Kidney (tissue), 14 donors: Measurements from ENCODE around the gene PNPLA6. TPM values are rescaled to one million over a fixed set of nuclear protein-coding genes. Genes with fewer than 3 reads are reported as not detected.
A peak's percentile ranks its signal among the peaks of the same experiment; 100 is the strongest.

ENCODE experiments used
- DNase-seq, 5 donors: peaks; one replicate each; pipeline ENCODE4 v3.0.0-alpha.2; 2013 to 2020
- FAIRE-seq: peaks from 2 replicates; lab custom pipeline; 2012; peaks lifted over from hg19 to GRCh38; lab: Jason Lieb, UNC
- H3K27ac ChIP-seq, 2 donors: one replicate each; pipeline ENCODE4 v1.7.0; 2013; ENCODE audit warnings: low read depth in 2 of 2, low read length in 2 of 2, inconsistent platforms in 1 of 2
- H3K27me3 ChIP-seq: one replicate; pipeline ENCODE4 v1.7.1; 2013; ENCODE audit warnings: low read length, inconsistent platforms; ENCODE audit not compliant: control insufficient read depth, insufficient read depth
- H3K36me3 ChIP-seq, 3 donors: one replicate each; pipeline versions ENCODE4 v1.7.0 to v1.7.1; 2013; ENCODE audit warnings: low read length in 3 of 3, control low read depth in 1 of 3, inconsistent platforms in 1 of 3; ENCODE audit not compliant: insufficient read depth in 3 of 3, control insufficient read depth in 2 of 3
- H3K4me1 ChIP-seq, 3 donors: one replicate each; pipeline versions ENCODE4 v1.7.0 to v1.7.1; 2013; ENCODE audit warnings: low read length in 3 of 3, inconsistent platforms in 1 of 3, low read depth in 1 of 3; ENCODE audit not compliant: control insufficient read depth in 2 of 3, insufficient read depth in 2 of 3
- H3K4me3 ChIP-seq, 3 donors: one replicate each; pipeline versions ENCODE4 v1.7.0 to v1.8.1; 2013; ENCODE audit warnings: low read length in 3 of 3, control low read depth in 1 of 3, inconsistent platforms in 1 of 3
- H3K9ac ChIP-seq, 3 donors: one replicate each; pipeline versions ENCODE4 v1.7.0 to v1.7.1; 2013; ENCODE audit warnings: low read length in 3 of 3, control low read depth in 1 of 3, inconsistent platforms in 1 of 3
- H3K9me3 ChIP-seq, 3 donors: one replicate each; pipeline versions ENCODE4 v1.7.0 to v1.7.1; 2013; ENCODE audit warnings: low read length in 3 of 3, control low read depth in 1 of 3, inconsistent platforms in 1 of 3; ENCODE audit not compliant: control insufficient read depth in 2 of 3, insufficient read depth in 1 of 3
- intact Hi-C: fragments of 100-400 bp; cut with DNase I; formaldehyde crosslinking; loops from one replicate; pipeline ENCODE4 v1.11.1; 2022
- polyA plus RNA-seq: library from polyadenylated mRNA; stranded (reverse); fragments of 350-450 nt; fragmentation: Illumina TruSeq; extraction: RNeasy Lipid Tissue Mini Kit (QIAGEN cat#74804); gene quantifications from one replicate; pipeline ENCODE4 v1.2.3, GENCODE V29; 2014; ENCODE audit warnings: low read depth, low replicate concordance; ENCODE audit not compliant: insufficient read depth
- total RNA-seq: library from RNA; stranded (reverse); fragmentation: NEBNext Ultra II Directional; extraction: Animal tissue kit (Norgen Biotek cat#: 25700); gene quantifications from one replicate; pipeline ENCODE4 v1.2.1, GENCODE V29; 2021
- TF ChIP-seq, protein P1 (sequence below): IDR thresholded peaks from 3 replicates; pipeline ENCODE4 v1.5.1; 2012; ENCODE audit warnings: mild to moderate bottlenecking, moderate library complexity, borderline replicate concordance; ENCODE audit not compliant: insufficient read depth; ENCODE audit errors: extremely low read depth
- donor health status: control.
- donor health status: control.
- donor health status: control.
- donor health status: control.
- donor health status: control.
- donor health status: DM: yes; HTN: yes; CAD: no.
- donor health status: Normal renal cell carcinoma (clear cell type).

PNPLA6 gene
- total and polyA plus RNA-seq, 2 donors from 2014 or later = 80.9 to 101 TPM

DNA sequence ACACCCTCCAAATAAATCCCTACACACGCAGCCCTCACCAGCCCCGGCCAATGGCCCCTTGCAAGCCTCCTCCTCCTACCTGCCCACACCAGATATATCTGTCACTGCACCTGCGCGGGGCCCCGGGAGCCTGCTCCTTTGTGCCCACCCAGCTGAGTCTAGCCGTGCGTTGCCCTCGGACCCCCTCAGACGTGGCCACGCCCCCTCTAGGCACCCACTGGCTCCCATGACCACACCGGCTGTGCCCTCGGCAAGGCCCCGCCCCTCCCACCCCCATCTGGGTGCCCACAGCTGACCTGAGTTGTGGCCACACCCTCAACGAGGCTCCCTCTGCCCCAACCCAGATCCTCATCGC is 6.3 kb upstream of the PNPLA6 start:
- Histone ChIP-seq H3K4me1 (peaks cover 0 to 4% (median 0%) of the 10 kb centered on the region in 3 donors), H3K36me3 (peaks cover 0 to 8% (median 2%) of the 10 kb centered on the region in 3 donors), H3K9ac (no peak overlapping the region), H3K9me3 (no peaks in the 10 kb centered on the region), H3K27me3 (no peaks in the 10 kb centered on the region), H3K4me3 (no peak overlapping the region), H3K27ac (no peak overlapping the region)
- intact Hi-C loops = no loop called here
- FAIRE-seq (no peak), DNase-seq (peak in 1 of 5 donors; percentile 73)
- TF ChIP-seq, protein P1, sequence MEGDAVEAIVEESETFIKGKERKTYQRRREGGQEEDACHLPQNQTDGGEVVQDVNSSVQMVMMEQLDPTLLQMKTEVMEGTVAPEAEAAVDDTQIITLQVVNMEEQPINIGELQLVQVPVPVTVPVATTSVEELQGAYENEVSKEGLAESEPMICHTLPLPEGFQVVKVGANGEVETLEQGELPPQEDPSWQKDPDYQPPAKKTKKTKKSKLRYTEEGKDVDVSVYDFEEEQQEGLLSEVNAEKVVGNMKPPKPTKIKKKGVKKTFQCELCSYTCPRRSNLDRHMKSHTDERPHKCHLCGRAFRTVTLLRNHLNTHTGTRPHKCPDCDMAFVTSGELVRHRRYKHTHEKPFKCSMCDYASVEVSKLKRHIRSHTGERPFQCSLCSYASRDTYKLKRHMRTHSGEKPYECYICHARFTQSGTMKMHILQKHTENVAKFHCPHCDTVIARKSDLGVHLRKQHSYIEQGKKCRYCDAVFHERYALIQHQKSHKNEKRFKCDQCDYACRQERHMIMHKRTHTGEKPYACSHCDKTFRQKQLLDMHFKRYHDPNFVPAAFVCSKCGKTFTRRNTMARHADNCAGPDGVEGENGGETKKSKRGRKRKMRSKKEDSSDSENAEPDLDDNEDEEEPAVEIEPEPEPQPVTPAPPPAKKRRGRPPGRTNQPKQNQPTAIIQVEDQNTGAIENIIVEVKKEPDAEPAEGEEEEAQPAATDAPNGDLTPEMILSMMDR = no peak

- intact Hi-C loops = no loop called here
- DNase-seq (peak in 1 of 5 donors; percentile 74), FAIRE-seq (no peak)
- Histone ChIP-seq H3K36me3 (peaks cover 0 to 8% (median 2%) of the 10 kb centered on the region in 3 donors), H3K9ac (no peak overlapping the region), H3K4me3 (no peak overlapping the region), H3K4me1 (peaks cover 0 to 4% (median 0%) of the 10 kb centered on the region in 3 donors), H3K9me3 (no peaks in the 10 kb centered on the region), H3K27ac (no peak overlapping the region), H3K27me3 (no peaks in the 10 kb centered on the region)
- TF ChIP-seq, protein P1 = no peak
These were observed 5.7 kb upstream of the PNPLA6 start for GRCh38 chr19:7529610-7530490.

DNA sequence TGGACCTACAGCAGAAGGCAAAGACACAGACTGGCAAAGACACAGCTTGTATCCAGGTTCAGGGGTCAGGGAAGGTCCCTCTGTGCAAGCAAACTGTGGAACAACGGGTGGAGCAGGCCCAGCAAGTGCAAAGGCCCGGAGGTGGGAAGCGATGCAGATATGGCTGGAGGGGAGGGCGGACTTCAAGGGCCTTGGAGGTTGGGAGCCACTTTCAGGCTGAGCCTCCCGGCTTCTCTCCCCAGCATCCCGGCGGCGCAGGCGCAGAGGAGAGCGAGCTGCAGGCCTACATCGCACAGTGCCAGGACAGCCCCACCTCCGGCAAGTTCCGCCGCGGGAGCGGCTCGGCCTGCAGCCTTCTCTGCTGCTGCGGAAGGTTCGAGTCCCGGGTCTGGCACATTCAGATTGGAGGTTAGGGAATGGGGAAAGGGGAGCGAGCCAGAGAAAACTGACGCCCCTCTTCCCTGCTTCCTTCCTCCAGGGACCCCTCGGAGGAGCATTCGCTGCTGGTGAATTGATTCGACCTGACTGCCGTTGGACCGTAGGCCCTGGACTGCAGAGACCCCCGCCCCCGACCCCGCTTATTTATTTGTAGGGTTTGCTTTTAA is 2.1 kb upstream of the PNPLA6 start:
- Histone ChIP-seq H3K9me3 (no peaks in the 10 kb centered on the region), H3K27ac (peak overlapping the region; percentile 44 to 93), H3K27me3 (no peaks in the 10 kb centered on the region), H3K9ac (peak overlapping the region in 1 of 3 donors; percentile 71), H3K4me3 (peak overlapping the region; percentile 34 to 93 (median 49)), H3K4me1 (peaks cover 0 to 8% (median 0%) of the 10 kb centered on the region in 3 donors), H3K36me3 (peaks cover 0 to 6% (median 3%) of the 10 kb centered on the region in 3 donors)
- TF ChIP-seq, protein P1 = no peak
- DNase-seq = peak; percentile 42 to 91 (median 70)
- intact Hi-C loops = no loop called here
- FAIRE-seq = no peak
